Spleen (tissue), 7 donors: ENCODE data around the gene SLC24A3.

ENCODE experiments used
- POLR2A ChIP-seq, 3 donors: fragments of 450-650 bp; IDR thresholded peaks; one replicate each; pipeline ENCODE4 v1.5.1; 2017; ENCODE audit warnings: antibody characterized with exemption in 3 of 3, mild to moderate bottlenecking in 1 of 3
- TF ChIP-seq, protein P1 (sequence below), 11 experiments: fragments of 200-600 bp in 7 of 11; fragments of 450-650 bp in 4 of 11; sonication (generic) in 4 of 11; IDR thresholded peaks in 8 of 11; conservative IDR thresholded peaks in 3 of 11; 1 replicate in 7 of 11; 2 replicates in 4 of 11; pipeline versions ENCODE4 v1.4.0 to v1.8.0; 2016 to 2021; ENCODE audit warnings: antibody characterized with exemption in 11 of 11, inconsistent platforms in 4 of 11, mild to moderate bottlenecking in 1 of 11
- donor health status: DM: no; HTN: no; CAD: no; lungs with moderate emphysema.
- donor health status: DM: no; HTN: no; CAD: no.
- donor health status: DM: no; HTN: no; CAD: no.

DNA sequence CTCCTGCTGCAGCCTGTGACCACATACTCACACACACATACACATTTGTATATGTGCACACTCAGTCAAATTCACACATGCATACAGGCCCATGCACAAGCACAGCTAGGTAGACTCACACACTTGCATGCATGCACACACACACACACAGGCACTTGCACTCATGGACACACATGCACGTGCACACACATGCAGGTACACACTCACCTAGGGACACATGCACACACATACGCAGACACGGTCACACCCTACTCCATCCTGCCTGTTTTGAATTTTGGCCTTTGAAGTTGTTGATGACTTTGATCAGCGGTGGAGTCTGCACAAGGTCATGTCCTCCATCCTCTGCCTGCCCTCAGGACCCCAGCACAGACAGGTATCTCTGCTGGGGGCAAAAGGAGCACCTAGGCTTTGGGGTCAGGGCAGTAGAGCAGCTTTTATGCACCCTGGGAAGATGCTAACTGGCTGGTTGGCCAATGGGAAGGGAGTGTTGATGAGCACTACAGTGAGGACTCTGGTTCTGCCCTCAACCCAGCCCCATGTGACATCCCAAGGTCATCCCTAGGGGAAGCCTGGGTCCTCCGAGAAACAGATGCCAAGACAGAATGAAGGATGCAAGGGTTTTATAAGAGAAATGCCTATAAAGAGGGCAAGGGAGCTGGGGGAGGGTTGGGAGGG lies 218.3 kb downstream of the SLC24A3 start:
- TF ChIP-seq POLR2A (IDR thresholded peaks at IDR 0.05) = no peak
- TF ChIP-seq, protein P1, sequence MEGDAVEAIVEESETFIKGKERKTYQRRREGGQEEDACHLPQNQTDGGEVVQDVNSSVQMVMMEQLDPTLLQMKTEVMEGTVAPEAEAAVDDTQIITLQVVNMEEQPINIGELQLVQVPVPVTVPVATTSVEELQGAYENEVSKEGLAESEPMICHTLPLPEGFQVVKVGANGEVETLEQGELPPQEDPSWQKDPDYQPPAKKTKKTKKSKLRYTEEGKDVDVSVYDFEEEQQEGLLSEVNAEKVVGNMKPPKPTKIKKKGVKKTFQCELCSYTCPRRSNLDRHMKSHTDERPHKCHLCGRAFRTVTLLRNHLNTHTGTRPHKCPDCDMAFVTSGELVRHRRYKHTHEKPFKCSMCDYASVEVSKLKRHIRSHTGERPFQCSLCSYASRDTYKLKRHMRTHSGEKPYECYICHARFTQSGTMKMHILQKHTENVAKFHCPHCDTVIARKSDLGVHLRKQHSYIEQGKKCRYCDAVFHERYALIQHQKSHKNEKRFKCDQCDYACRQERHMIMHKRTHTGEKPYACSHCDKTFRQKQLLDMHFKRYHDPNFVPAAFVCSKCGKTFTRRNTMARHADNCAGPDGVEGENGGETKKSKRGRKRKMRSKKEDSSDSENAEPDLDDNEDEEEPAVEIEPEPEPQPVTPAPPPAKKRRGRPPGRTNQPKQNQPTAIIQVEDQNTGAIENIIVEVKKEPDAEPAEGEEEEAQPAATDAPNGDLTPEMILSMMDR (IDR thresholded peaks at IDR 0.05 in 8 of 11, conservative IDR thresholded peaks at IDR 0.05 in 3 of 11) = no peak
